Trophoblast cell (in vitro differentiated cells and primary cell): Measurements from ENCODE around the gene CPLANE2.
A peak's percentile ranks its signal among the peaks of the same experiment; 100 is the strongest.
"Not testable (repeated sequence)": the region's sequence is repeated elsewhere in the genome, so short reads cannot be mapped to it uniquely, and the experiment has no call there.

Source experiments
- DNase-seq, 2 donors: peaks; one replicate each; pipeline ENCODE4 v3.0.0-alpha.2; 2016
- H2AFZ ChIP-seq: 2 replicates; pipeline ENCODE4 v1.6.1; 2013; ENCODE audit warnings: low read length, moderate library complexity, mild to moderate bottlenecking; ENCODE audit not compliant: insufficient read depth, poor library complexity
- H2AK5ac ChIP-seq: 2 replicates; pipeline ENCODE4 v1.6.1; 2013; ENCODE audit warnings: mild to moderate bottlenecking, low read length
- H2BK120ac ChIP-seq: 2 replicates; pipeline ENCODE4 v1.6.1; 2013; ENCODE audit warnings: low read length, mild to moderate bottlenecking, moderate library complexity; ENCODE audit not compliant: insufficient read depth, poor library complexity
- H2BK12ac ChIP-seq: 2 replicates; pipeline ENCODE4 v1.6.1; 2013; ENCODE audit warnings: mild to moderate bottlenecking, low read length, moderate library complexity
- H2BK5ac ChIP-seq: 2 replicates; pipeline ENCODE4 v1.6.1; 2013; ENCODE audit warnings: low read length, low read depth, moderate library complexity, mild to moderate bottlenecking; ENCODE audit not compliant: poor library complexity
- H3K14ac ChIP-seq: 2 replicates; pipeline ENCODE4 v1.6.1; 2013; ENCODE audit warnings: mild to moderate bottlenecking, low read length
- H3K18ac ChIP-seq: 2 replicates; pipeline ENCODE4 v1.6.1; 2013; ENCODE audit warnings: mild to moderate bottlenecking, low read length
- H3K23ac ChIP-seq: 2 replicates; pipeline ENCODE4 v1.6.1; 2013; ENCODE audit warnings: low read length
- H3K27ac ChIP-seq: 2 replicates; pipeline ENCODE4 v1.5.1; 2013; ENCODE audit warnings: low read depth, mild to moderate bottlenecking, inconsistent platforms, low read length, moderate library complexity
- H3K27me3 ChIP-seq: 2 replicates; pipeline ENCODE4 v1.6.1; 2013; ENCODE audit warnings: inconsistent platforms, mild to moderate bottlenecking, low read length, moderate library complexity; ENCODE audit not compliant: insufficient read depth
- H3K36me3 ChIP-seq, 2 experiments: 1 replicate in 1 of 2; 2 replicates in 1 of 2; pipeline ENCODE4 v1.6.1; 2013; ENCODE audit warnings: low read length in 2 of 2, mild to moderate bottlenecking in 2 of 2, moderate library complexity in 1 of 2; ENCODE audit not compliant: insufficient read depth in 2 of 2, control insufficient read depth in 1 of 2
- H3K4ac ChIP-seq: 2 replicates; pipeline ENCODE4 v1.6.1; 2013; ENCODE audit warnings: low read depth, mild to moderate bottlenecking, low read length, moderate library complexity
- H3K4me1 ChIP-seq, 2 experiments: 1 replicate in 1 of 2; 2 replicates in 1 of 2; pipeline ENCODE4 v1.6.1; 2013; ENCODE audit warnings: low read length in 2 of 2, mild to moderate bottlenecking in 2 of 2, moderate library complexity in 1 of 2; ENCODE audit not compliant: insufficient read depth in 2 of 2, control insufficient read depth in 1 of 2
- H3K4me2 ChIP-seq: 2 replicates; pipeline ENCODE4 v1.6.1; 2013; ENCODE audit warnings: inconsistent platforms, mild to moderate bottlenecking, low read length, moderate library complexity
- H3K4me3 ChIP-seq: 2 replicates; pipeline ENCODE4 v1.5.1; 2013; ENCODE audit warnings: mild to moderate bottlenecking, low read depth, low read length, inconsistent platforms
- H3K79me1 ChIP-seq: one replicate; pipeline ENCODE4 v1.6.1; 2013; ENCODE audit warnings: low read length
- H3K79me2 ChIP-seq: 2 replicates; pipeline ENCODE4 v1.6.1; 2013; ENCODE audit warnings: low read length, mild to moderate bottlenecking; ENCODE audit not compliant: control insufficient read depth, insufficient read depth, poor library complexity
- H3K9ac ChIP-seq: 2 replicates; pipeline ENCODE4 v1.6.1; 2013; ENCODE audit warnings: mild to moderate bottlenecking, low read length
- H3K9me3 ChIP-seq: 2 replicates; pipeline ENCODE4 v1.6.1; 2013; ENCODE audit warnings: low read depth, mild to moderate bottlenecking, control low read depth, inconsistent platforms, low read length; ENCODE audit not compliant: insufficient read depth
- H4K12ac ChIP-seq: 2 replicates; pipeline ENCODE4 v1.6.1; 2013; ENCODE audit warnings: low read depth, mild to moderate bottlenecking, low read length, moderate library complexity
- H4K8ac ChIP-seq: 2 replicates; pipeline ENCODE4 v1.6.1; 2013; ENCODE audit warnings: low read depth, mild to moderate bottlenecking, low read length, moderate library complexity
- H4K91ac ChIP-seq: one replicate; pipeline ENCODE4 v1.6.1; 2013; ENCODE audit warnings: low read depth, mild to moderate bottlenecking, low read length, moderate library complexity
- WGBS: extraction: QIAGEN DNeasy Blood & Tissue Kit; methylation state at CpG from one replicate; pipeline ENCODE4 v1.1.7; 2013; ENCODE audit warnings: missing lambda C conversion rate; ENCODE audit not compliant: insufficient read length, insufficient coverage; ENCODE audit errors: extremely low coverage; 5-methylcytosine and 5-hydroxymethylcytosine counted together

Gene CPLANE2

GRCh38 chr1:16217061-16217785 lies 19.8 kb downstream of the CPLANE2 start:
- peaks cover 8% of the 10 kb centered on the region for H3K79me1 ChIP-seq
- H3K27ac ChIP-seq = no peak overlapping the region
- no peak overlapping the region for H3K23ac ChIP-seq
- H3K18ac ChIP-seq = no peak overlapping the region
- H3K4ac ChIP-seq = peak overlapping the region; percentile 35
- no CpG with 5 or more reads among the region's 46 CpGs for WGBS
- H3K4me1 ChIP-seq = peaks cover 19 to 22% of the 10 kb centered on the region in 2 experiments
- no peaks in the 10 kb centered on the region for H3K36me3 ChIP-seq
- H2BK12ac ChIP-seq = no peak overlapping the region
- no peak overlapping the region for H3K9ac ChIP-seq
- peak overlapping the region; percentile 78 for H4K8ac ChIP-seq
- H3K79me2 ChIP-seq = peaks cover 2% of the 10 kb centered on the region
- H2BK120ac ChIP-seq = peak overlapping the region; percentile 26
- H3K4me2 ChIP-seq = peak overlapping the region; percentile 74
- H3K27me3 ChIP-seq = no peaks in the 10 kb centered on the region
- no peak overlapping the region for H4K91ac ChIP-seq
- peak; percentile 94 to 96 for DNase-seq
- peak overlapping the region; percentile 67 for H4K12ac ChIP-seq
- H2BK5ac ChIP-seq = no peak overlapping the region
- H3K9me3 ChIP-seq = peaks cover 6% of the 10 kb centered on the region
- H3K14ac ChIP-seq = peak overlapping the region; percentile 56
- peak overlapping the region; percentile 61 for H2AFZ ChIP-seq
- H2AK5ac ChIP-seq = no peak overlapping the region
- peak overlapping the region; percentile 49 for H3K4me3 ChIP-seq

- Histone ChIP-seq H3K9ac (no peak overlapping the region), H3K36me3 (no peaks in the 10 kb centered on the region), H4K91ac (no peak overlapping the region), H3K79me2 (peaks cover 4% of the 10 kb centered on the region), H2BK120ac (no peak overlapping the region), H3K18ac (no peak overlapping the region), H3K4me1 (peaks cover 28 to 33% of the 10 kb centered on the region in 2 experiments), H2BK5ac (no peak overlapping the region), H3K23ac (no peak overlapping the region), H3K27me3 (no peaks in the 10 kb centered on the region), H3K4me2 (peak overlapping the region; percentile 74), H2BK12ac (no peak overlapping the region), H3K14ac (no peak overlapping the region), H3K9me3 (peaks cover 6% of the 10 kb centered on the region), H2AFZ (peak overlapping the region; percentile 69), H4K12ac (no peak overlapping the region), H4K8ac (peak overlapping the region; percentile 55), H2AK5ac (no peak overlapping the region), H3K79me1 (peaks cover 12% of the 10 kb centered on the region), H3K27ac (no peak overlapping the region), H3K4me3 (no peak overlapping the region), H3K4ac (no peak overlapping the region)
- no CpG with 5 or more reads among the region's 33 CpGs for WGBS
- DNase-seq = peak; percentile 70 to 87
Observed at GRCh38 chr1:16215882-16216753, 20.9 kb downstream of the CPLANE2 start.

GRCh38 chr1:16215240-16215639 lies 21.7 kb downstream of the CPLANE2 start:
- not testable (repeated sequence) for H3K4me2 ChIP-seq, H4K12ac ChIP-seq, H2BK5ac ChIP-seq, H3K27me3 ChIP-seq, H2BK12ac ChIP-seq, H3K23ac ChIP-seq, H3K79me2 ChIP-seq, H3K18ac ChIP-seq, H2BK120ac ChIP-seq, H2AFZ ChIP-seq, H3K4me3 ChIP-seq, H4K91ac ChIP-seq, H3K4ac ChIP-seq, H2AK5ac ChIP-seq, H3K27ac ChIP-seq, H3K9me3 ChIP-seq, DNase-seq, H4K8ac ChIP-seq, H3K36me3 ChIP-seq, H3K14ac ChIP-seq, H3K9ac ChIP-seq
- Histone ChIP-seq H3K4me1 (peaks cover 28 to 34% of the 10 kb centered on the region in 2 experiments), H3K79me1 (peaks cover 12% of the 10 kb centered on the region)
- WGBS = no CpG with 5 or more reads among the region's 14 CpGs

- H3K79me1 ChIP-seq = peaks cover 12% of the 10 kb centered on the region
- H4K12ac ChIP-seq = not testable (repeated sequence)
- WGBS = no CpG with 5 or more reads among the region's 3 CpGs
Observed at GRCh38 chr1:16213544-16213943, 23.4 kb downstream of the CPLANE2 start.

More at GRCh38 chr1:16213544-16213943, 23.4 kb downstream of the CPLANE2 start:
- not testable (repeated sequence) for H2BK5ac ChIP-seq, H3K9me3 ChIP-seq, DNase-seq, H3K27ac ChIP-seq, H3K79me2 ChIP-seq, H3K27me3 ChIP-seq, H2BK12ac ChIP-seq, H2BK120ac ChIP-seq, H2AFZ ChIP-seq, H3K36me3 ChIP-seq, H3K4ac ChIP-seq, H3K4me3 ChIP-seq, H4K8ac ChIP-seq, H3K23ac ChIP-seq, H3K18ac ChIP-seq, H2AK5ac ChIP-seq, H4K91ac ChIP-seq, H3K14ac ChIP-seq, H3K9ac ChIP-seq, H3K4me2 ChIP-seq
- peaks cover 28 to 34% of the 10 kb centered on the region in 2 experiments for H3K4me1 ChIP-seq
